ENCODE measurements around the gene XPR1.

XPR1 gene

GRCh38 chr1:180919183-180919700 lies 287.4 kb downstream of the XPR1 start:
- no peak for DNase-seq

- DNase-seq: no peak
Measured at GRCh38 chr1:180920193-180920592, 288.4 kb downstream of the XPR1 start.

DNA sequence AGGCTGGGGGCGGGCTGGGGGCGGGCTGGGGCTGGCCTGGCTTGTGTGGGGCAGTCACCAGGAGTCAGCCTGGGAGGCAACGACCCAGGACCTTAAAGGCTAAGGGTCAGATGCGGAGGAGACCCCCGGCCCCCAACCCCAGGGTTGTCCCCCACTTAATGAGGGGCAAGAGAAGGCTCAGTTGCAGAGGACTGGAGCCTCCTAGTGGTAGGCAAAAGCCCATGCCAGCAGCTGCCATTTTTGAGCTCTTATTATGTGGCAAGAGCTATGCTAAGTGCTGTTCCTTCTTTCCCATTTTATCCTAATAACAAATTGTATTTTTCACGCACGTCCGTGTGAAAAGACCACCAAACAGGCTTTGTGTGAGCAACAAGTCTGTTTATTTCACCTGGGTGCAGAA lies 288.9 kb downstream of the XPR1 start:
- peak; percentile 14 for DNase-seq

- DNase-seq: no peak
Measured at GRCh38 chr1:180921386-180921785, 289.6 kb downstream of the XPR1 start.

DNA sequence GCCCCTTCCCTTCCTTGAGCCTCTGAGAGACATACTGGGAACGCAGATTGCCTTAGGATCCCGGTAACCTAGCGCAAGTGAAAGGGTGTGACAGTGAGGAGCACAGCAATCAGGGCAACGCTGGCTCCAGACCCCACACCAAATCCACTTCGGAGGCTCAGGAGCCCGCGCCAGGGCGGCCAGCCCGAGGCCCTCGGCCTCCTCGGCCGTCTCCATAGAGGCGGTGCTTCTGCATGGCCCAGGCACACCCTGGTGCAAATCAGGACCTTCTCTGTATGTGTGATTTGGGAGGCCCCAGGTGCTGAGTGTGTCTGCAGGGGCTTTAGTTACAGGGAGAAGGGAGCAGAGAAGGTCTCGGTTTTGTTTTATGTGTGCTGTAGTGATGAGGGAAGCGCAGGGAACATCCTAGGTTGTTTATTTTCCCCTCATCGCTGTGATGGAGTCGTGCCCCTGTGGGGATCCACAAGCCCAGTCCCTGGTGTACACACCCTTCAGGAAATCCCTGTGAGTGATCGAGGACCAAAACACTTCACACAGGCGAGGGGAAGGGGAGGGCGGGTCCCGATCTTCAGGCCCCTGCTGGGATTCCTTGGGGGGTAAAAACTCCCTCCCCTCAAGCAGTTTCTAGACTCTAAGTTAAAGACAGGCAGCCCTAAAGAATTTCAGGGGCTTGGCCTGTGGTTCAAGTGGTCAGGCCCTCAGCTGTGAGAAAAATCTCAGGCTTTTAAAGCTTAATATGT lies 290.2 kb downstream of the XPR1 start:
- DNase-seq: no peak

DNA sequence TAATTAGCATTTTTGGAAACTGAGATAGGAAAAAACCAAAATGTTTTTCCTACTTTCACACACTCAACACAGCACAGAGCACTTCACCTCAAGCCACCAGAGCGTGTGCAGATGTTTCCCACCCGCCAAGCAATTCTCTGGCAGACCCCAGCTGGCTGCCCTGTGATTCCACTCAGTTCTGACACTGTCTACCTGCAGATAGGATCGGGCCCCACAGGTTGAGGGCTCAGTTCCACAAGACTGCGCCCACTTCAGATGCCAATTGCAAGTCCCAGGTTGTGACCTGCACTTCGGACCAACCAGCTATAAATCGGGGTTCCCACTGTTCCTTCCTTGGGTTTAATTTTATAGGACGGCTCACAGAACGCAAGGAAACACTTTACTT lies 290.8 kb downstream of the XPR1 start:
- no peak for DNase-seq

DNA sequence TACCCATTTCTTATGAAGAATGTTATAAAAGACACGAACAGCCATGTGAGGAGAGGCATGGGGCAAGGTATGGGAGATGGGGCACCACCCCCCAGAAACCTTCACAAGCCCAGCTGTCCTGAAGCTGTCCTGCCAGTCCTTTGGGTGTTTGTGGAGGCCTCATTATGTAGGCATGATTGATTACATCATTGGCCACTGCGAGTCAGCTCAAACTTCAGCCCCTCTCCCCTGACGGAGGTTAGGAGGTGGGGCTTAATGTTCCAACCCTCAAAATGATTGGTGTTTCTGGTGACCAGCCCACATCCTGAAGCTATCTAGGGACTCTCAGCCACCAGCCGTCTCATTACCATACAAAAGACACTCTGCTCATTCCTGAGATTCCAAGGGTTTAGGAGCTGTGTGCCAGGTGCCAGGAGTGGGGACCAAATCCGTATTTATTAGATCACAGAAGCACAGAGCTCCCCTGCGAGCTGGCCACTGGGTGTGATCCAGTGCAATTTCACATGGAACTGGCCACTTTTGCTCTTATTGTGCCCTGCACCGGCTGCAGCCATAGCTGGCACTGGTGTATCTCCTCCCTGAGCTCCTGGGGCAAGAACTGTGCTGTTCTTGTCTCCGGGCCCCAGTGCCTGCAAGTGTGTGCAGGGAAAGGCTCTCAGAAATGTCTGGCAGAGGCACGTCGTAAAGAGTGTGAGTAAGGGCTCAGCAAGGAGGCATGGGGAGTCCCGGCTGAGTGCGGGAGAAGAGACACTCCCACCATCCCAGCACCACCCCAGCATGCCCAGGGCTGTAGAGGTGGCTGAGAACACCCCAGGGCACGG lies 291.4 kb downstream of the XPR1 start:
- DNase-seq: no peak

- no peak for DNase-seq
Measured at GRCh38 chr1:180923887-180924286, 292.1 kb downstream of the XPR1 start.

GRCh38 chr1:180924939-180925338 lies 293.1 kb downstream of the XPR1 start:
- DNase-seq: no peak

DNA sequence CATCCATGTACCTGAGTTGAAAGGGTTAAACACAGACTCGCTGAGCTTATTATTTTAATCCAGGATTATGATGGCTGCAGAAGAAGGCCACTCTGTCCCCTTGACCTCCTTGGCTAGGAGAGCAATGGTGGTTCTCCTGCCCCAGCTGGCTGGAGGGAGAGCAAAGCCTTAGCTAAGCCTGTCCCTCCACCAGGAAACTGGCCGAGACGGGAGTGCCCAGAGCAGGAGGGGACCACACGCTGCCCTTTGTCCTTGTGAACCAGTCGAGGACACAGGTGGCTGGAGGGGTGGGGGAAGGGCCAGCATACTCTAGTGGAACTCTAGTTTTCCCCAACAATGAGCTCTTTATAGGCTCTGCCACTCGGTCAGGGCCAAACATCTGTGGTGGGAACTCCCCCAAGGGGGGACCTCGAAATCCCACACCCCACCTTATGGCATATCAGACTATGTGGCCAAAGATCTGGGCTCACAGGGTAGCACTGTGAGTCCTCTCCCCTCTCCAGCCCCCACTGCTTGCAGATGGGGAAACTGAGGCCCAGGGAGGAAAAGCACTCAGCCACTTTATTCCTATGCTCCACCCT lies 293.7 kb downstream of the XPR1 start:
- DNase-seq: no peak

- DNase-seq: no peak
Measured at GRCh38 chr1:180926164-180926981, 294.6 kb downstream of the XPR1 start.

GRCh38 chr1:180927348-180927747 lies 295.5 kb downstream of the XPR1 start:
- DNase-seq: no peak

DNA sequence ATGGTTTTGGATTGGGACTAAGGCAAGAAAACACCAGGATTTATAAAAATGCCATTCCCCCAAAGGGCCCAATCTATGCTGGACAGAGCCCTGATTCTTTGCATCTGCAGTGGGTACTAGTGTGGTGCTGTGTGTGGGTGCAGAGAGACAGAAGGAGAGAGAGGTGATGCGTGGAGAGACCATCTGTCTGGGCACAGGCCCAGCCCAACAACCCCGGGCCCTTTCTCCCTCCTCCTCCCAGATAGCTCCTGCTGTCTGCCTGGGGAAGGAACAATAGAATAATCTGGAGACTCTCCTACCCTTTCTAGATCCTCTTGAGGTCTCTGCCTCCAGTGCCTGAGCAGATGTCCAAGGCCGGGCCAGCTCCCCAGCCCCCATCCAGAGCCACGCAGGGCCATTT lies 296.0 kb downstream of the XPR1 start:
- DNase-seq: no peak

- no peak for DNase-seq
Measured at GRCh38 chr1:180928331-180929230, 296.8 kb downstream of the XPR1 start.

DNA sequence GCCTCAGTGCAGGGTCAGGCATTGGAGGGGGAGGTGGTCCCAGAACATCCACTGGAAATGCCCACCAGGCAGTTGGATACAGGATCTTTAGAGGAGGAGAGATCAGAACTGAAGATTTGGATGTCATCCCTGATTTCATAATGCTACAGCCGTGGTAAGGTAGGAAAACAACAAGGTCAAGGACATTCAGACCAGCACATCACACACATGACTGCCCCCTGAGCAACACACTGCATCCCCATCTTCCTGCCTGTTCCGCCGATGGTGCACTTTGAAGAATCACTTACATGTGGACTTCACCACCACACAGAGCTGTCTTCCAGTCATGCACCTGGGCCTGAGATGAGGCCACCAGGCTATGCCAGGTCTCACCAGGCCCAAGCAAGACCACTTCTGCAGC lies 297.6 kb downstream of the XPR1 start:
- DNase-seq: no peak

GRCh38 chr1:180930687-180931086 lies 298.9 kb downstream of the XPR1 start:
- DNase-seq: no peak

DNA sequence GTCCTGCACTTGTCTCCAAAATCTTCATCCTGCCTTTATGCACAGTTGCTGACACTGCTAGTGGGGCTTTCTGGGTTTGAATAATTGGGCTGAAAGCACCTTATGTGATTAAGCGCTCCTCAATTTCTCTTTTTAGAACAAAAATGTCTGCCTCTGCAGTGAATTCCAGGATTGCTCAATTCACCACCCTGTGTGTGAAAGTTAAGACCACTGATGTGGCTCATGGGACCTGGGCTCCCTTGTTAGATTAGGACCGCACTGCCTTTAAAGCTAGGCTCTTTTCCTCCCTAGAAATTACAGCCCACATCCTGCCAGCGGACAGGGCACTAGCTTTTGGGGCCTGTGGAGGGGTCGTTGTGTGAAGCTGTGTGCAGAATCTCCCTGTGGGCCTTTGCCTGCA lies 299.7 kb downstream of the XPR1 start:
- DNase-seq: no peak

GRCh38 chr1:180932378-180932777 lies 300.6 kb downstream of the XPR1 start:
- no peak for DNase-seq

- DNase-seq: no peak
Measured at GRCh38 chr1:180933141-180933540, 301.3 kb downstream of the XPR1 start.

DNA sequence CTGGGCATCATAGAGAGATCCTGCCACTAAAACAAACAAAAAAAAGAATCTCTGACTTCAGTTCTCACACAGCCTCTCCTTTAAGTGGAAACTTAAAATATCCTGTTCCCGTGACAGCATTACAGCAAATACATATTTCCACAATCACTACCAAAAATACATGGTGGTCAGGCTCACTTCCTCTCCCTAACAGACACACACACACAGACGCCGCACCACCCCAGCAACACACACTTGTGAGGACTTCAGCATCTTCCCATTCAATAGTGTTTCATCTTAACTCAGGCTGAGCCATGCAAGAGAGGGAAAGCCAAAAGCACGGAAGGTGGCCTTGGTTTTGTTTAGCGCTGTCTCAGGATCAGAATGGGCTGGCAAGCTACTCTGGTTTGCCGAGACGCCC lies 302.7 kb downstream of the XPR1 start:
- no peak for DNase-seq

DNA sequence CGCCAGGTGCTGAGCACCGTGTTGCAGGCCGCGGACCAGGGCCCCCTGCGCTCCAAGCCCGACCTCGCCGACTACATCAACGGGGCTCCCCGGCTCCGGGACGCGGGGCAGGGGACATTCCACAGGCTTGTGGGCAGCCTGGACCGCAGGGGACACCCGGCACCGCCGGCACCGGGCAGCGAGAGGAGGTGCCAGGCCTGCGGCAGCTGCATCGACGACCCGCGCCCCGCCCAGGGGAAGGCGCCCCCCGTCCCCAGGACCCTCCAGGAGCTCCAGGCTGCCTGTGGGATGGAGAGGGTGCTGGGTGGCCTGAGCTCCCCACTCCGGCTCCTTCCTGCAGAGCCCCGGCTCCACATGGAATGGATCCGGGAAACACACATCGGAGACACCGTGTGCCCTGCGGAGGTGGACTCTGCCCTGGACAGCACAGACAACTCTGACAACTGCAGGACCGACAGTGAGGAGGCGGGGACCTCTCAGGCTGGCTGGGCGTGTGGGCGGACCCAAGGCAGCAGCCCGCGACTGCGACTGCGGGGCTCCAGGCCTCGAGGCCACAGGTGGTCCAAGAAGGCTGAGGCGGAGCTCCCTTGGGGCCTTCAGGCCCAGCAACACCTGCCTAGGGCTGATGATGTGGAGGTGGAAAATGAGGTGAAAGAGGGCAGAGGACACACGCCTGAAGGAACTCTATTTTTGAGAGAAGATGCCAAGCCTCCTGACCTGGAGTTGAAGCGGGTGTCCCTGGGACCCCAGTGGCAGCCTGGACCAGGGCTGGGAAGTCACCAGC lies 303.7 kb downstream of the XPR1 start:
- DNase-seq: no peak
